Body of pancreas (tissue), 4 donors: ENCODE data around the gene TFCP2L1.

Experiments used
- POLR2A ChIP-seq, 3 donors: fragments of 450-650 bp; IDR thresholded peaks; one replicate each; pipeline ENCODE4 v1.6.1; 2016; ENCODE audit warnings: antibody characterized with exemption in 3 of 3, mild to moderate bottlenecking in 2 of 3
- TF ChIP-seq, protein P1 (sequence below), 7 experiments: fragments of 450-650 bp in 4 of 7; fragments of 200-600 bp in 3 of 7; sonication (generic) in 3 of 7; IDR thresholded peaks; one replicate each; pipeline ENCODE4 v1.5.1; 2016 to 2019; ENCODE audit warnings: antibody characterized with exemption in 7 of 7

DNA sequence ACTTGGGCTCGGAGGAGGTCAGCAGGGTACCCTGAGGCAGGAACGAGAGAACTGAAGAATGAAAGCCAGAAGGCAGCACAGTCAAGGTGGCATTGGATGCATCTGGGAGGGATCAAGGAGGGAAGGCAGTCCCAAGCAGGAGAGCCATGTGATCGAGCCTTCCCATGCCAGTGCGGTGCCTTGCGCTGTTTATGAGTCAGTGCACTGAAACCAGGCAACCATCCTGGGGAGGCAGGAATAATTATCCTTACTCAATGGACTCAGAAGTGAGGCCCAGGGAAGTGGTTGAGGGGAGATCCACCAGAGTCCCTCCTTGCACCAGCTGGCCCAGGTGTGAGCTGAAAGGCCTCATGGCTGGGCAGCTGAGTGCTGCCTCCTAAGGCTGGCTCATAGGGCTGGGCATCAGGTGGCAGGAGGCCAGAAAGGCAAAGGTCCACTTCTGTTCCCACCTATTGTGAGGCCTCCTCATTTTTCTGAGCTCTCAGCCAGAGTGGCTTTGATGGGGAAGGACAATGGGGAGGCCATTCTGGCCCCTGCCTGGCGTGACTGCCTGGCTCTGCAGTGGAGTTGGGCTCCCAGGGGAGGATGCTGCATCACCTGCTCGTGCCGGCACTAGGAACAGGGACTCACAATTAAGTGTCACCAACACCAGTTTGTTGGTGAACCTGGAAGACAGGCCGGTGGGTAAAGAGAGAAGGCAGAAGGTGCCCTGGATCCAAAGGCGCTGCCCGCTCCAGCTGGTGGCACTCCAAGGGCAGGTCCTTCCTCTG, 82.3 kb downstream of the TFCP2L1 start:
- TF ChIP-seq, protein P1, sequence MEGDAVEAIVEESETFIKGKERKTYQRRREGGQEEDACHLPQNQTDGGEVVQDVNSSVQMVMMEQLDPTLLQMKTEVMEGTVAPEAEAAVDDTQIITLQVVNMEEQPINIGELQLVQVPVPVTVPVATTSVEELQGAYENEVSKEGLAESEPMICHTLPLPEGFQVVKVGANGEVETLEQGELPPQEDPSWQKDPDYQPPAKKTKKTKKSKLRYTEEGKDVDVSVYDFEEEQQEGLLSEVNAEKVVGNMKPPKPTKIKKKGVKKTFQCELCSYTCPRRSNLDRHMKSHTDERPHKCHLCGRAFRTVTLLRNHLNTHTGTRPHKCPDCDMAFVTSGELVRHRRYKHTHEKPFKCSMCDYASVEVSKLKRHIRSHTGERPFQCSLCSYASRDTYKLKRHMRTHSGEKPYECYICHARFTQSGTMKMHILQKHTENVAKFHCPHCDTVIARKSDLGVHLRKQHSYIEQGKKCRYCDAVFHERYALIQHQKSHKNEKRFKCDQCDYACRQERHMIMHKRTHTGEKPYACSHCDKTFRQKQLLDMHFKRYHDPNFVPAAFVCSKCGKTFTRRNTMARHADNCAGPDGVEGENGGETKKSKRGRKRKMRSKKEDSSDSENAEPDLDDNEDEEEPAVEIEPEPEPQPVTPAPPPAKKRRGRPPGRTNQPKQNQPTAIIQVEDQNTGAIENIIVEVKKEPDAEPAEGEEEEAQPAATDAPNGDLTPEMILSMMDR (IDR thresholded peaks at IDR 0.05): no peak
- no peak for TF ChIP-seq POLR2A (IDR thresholded peaks at IDR 0.05)
